HG03066 (cell line): ENCODE data around the gene FAHD2A.
"Not testable (repeated sequence)": the region's sequence is repeated elsewhere in the genome, so short reads cannot be mapped to it uniquely, and the experiment has no call there.

Experiments used
- ATAC-seq: cut with Tn5 transposase; IDR thresholded peaks from one replicate; pipeline ENCODE4 v1.9.1; 2021; ENCODE audit warnings: low read depth; ENCODE audit not compliant: unreplicated experiment

The FAHD2A gene

GRCh38 chr2:95433373-95433772 lies 30.9 kb downstream of the FAHD2A start:
- not testable (repeated sequence) for ATAC-seq

GRCh38 chr2:95433973-95434372 lies 31.5 kb downstream of the FAHD2A start:
- ATAC-seq, result not testable (repeated sequence)

- not testable (repeated sequence) for ATAC-seq
These were observed 32.1 kb downstream of the FAHD2A start for GRCh38 chr2:95434507-95435076.

DNA sequence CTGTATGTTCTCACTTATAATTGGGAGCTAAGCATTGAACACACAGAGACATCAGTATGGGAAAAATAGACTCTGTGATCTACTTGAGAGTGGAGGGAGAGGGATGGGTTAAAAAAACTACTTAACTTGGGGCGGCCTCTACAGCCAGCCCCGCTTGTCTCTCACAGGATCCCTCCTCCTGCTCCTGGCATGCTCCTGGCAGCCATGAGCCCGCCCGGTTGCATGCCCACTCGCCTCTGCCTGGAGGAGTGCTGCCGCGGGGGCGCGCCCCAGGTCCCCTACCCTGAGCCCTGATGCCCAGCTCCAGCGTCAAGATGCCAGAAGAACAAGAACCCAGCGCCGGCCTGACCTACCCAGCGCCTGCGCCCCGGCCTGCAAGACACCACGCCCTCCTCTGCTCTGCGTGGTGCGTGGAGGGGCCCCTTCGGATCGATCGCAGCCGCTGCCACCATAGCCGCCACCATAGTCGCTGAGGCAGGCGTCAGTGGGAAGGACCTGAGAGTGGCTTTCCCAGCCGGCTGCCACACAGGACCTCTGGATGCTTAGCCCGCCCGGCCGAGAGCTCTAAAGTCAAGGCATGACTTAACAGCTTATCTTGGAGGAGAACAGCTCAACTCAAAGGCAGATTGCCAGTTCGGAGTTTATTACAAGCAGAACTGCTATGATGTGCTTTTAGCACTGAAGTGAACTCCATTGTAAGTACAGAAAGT lies 32.8 kb downstream of the FAHD2A start:
- not testable (repeated sequence) for ATAC-seq

DNA sequence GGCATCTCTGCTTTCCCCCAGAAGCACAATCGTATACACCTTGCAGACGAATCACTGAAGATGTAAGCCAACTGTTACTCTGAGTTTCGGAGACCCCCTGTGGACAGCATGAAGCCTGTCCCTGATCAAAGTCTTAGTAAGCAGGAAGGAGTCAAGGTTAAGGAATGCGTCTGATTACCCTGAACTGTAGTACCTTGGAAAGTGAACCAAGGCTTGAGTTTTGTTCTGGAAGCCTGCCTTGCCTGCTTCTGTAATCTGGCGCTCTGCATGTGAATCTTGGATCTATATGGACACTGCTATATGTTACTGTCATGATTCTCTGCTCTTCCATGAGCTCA lies 33.3 kb downstream of the FAHD2A start:
- not testable (repeated sequence) for ATAC-seq

DNA sequence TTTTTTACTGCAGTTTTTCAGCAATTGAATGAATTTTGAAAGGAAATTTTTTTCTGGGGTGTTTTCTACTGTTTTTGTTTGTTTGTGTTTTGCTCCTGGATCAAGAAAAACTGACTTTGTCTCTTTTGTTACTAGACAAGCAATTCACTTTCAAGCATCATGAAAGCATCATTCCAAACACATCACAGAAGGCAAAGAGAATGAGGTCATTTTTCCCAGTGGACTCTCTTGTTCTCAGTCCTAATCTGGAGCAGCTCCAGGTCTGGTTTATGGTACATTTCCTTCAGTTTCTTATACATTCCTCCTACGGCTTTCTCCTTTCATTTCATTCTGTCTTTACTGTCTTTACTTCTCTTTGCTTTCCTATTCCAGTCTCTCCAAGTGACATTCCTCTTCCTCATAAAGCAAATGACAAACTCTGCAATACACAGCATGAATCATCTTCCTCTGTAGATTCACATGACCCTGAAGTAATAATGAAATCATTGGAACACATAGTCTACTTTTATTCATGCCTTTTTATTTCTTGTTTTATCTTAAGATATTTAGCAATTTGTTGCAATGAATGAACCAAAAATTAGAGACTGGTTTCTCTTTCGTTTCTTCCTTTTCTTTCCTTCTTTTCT lies 40.1 kb downstream of the FAHD2A start:
- ATAC-seq, result not testable (repeated sequence)

- ATAC-seq, result not testable (repeated sequence)
These were observed 42.8 kb downstream of the FAHD2A start for GRCh38 chr2:95445317-95445716.

DNA sequence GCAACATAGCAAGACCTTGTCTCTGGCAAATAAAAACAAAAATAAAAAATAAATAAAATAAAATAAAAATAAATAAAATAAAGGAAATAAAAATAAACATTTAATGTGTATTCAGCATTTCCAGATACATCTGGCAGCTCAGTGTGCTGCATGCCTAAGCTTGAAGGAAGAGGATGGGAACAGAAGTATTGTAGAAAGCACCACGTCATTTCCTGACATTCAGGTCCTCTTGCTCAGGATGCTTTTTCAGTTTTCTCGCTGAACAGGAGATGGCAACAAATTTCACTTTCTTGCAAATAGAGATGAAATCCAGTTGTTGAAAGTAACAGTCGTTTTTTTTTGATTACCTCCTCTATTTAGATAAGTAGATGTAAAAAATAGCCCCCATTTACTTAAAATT lies 60.8 kb downstream of the FAHD2A start:
- ATAC-seq, result not testable (repeated sequence)
